HL-60 (cell line): ENCODE results near the gene ARPC5.

ENCODE experiments used
- DNase-seq, 2 experiments: peaks; one replicate each; pipeline ENCODE4 v3.0.0-alpha.2; 2010 to 2020; ENCODE audit warnings: low read depth in 1 of 2, low spot score in 1 of 2
- H3K27ac ChIP-seq: fragments of 250-450 bp; sonication (Bioruptor Pico); replicated peaks from 2 replicates; pipeline ENCODE4 v1.5.1; 2020; ENCODE audit warnings: mild to moderate bottlenecking, moderate library complexity
- H3K27me3 ChIP-seq: fragments of 250-450 bp; sonication (Bioruptor Pico); 2 replicates; pipeline ENCODE4 v1.5.1; 2021; ENCODE audit warnings: mild to moderate bottlenecking, moderate library complexity; ENCODE audit not compliant: insufficient read depth, poor library complexity, severe bottlenecking
- H3K4me3 ChIP-seq: replicated peaks from 2 replicates; pipeline ENCODE4 v1.5.1; 2011; ENCODE audit warnings: mild to moderate bottlenecking, control low read depth, low read length; ENCODE audit not compliant: insufficient read depth
- CTCF ChIP-seq: IDR thresholded peaks from one replicate; pipeline ENCODE4 v1.5.1; 2011; ENCODE audit warnings: low read length, control low read depth, inconsistent platforms; ENCODE audit not compliant: insufficient read depth
- GABPA ChIP-seq: IDR thresholded peaks from 2 replicates; pipeline ENCODE4 v1.6.1; 2012; ENCODE audit warnings: low read depth
- POLR2AphosphoS5 ChIP-seq: IDR thresholded peaks from 2 replicates; pipeline ENCODE4 v1.6.1; 2012; ENCODE audit warnings: low read depth
- REST ChIP-seq: IDR thresholded peaks from 2 replicates; pipeline ENCODE4 v1.6.1; 2012; ENCODE audit warnings: low read depth; ENCODE audit not compliant: insufficient replicate concordance
- SPI1 ChIP-seq: IDR thresholded peaks from 2 replicates; pipeline ENCODE4 v1.6.1; 2012; ENCODE audit warnings: low read depth, mild to moderate bottlenecking, borderline replicate concordance

The ARPC5 gene

GRCh38 chr1:183674886-183675285, 39.3 kb upstream of the ARPC5 start:
- Histone ChIP-seq H3K4me3 (no peak overlapping the region), H3K27me3 (peaks cover 8% of the 10 kb centered on the region), H3K27ac (no peak overlapping the region)
- TF ChIP-seq CTCF (no peak), REST (no peak), POLR2AphosphoS5 (no peak), SPI1 (no peak), GABPA (no peak)
- no peak for DNase-seq

GRCh38 chr1:183674339-183674738, 38.8 kb upstream of the ARPC5 start:
- TF ChIP-seq SPI1 = no peak
- no peak for TF ChIP-seq GABPA
- TF ChIP-seq REST = no peak
- TF ChIP-seq CTCF = no peak
- TF ChIP-seq POLR2AphosphoS5 = no peak
- no peak for DNase-seq
- no peak overlapping the region for H3K4me3 ChIP-seq
- H3K27me3 ChIP-seq = peaks cover 8% of the 10 kb centered on the region
- no peak overlapping the region for H3K27ac ChIP-seq

- no peak for DNase-seq
- Histone ChIP-seq H3K27me3 (peaks cover 8% of the 10 kb centered on the region), H3K27ac (no peak overlapping the region), H3K4me3 (no peak overlapping the region)
- TF ChIP-seq REST (no peak), CTCF (no peak), SPI1 (no peak), POLR2AphosphoS5 (no peak), GABPA (no peak)
Observed at GRCh38 chr1:183673605-183674323, 38.2 kb upstream of the ARPC5 start.
